Fibroblast of skin of back (primary cell): ENCODE data around the gene DNAJC7.
"Not testable (repeated sequence)": the region's sequence is repeated elsewhere in the genome, so short reads cannot be mapped to it uniquely, and the experiment has no call there.

Experiments
- DNase-seq: peaks from one replicate; pipeline ENCODE4 v3.0.0-alpha.2; 2013

Gene DNAJC7

DNA sequence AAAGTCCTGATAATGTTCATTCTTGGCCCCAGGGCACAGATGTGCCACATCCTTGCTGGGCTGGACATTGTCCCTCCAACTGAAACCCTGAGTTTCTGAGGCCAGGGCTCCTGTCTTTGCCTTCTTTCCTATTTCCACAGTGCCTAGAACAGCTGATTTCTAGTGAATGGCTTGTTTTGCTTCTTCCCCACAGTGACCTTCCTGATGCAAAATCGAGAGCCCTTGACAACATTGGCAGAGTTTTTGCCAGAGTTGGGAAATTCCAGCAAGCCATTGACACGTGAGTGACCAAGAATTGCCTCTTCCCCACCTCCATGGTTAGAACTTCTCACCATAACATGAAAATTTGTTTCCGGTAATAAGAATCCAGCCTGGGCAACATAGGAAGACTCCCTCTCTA, 72.3 kb downstream of the DNAJC7 start:
- no peak for DNase-seq

DNA sequence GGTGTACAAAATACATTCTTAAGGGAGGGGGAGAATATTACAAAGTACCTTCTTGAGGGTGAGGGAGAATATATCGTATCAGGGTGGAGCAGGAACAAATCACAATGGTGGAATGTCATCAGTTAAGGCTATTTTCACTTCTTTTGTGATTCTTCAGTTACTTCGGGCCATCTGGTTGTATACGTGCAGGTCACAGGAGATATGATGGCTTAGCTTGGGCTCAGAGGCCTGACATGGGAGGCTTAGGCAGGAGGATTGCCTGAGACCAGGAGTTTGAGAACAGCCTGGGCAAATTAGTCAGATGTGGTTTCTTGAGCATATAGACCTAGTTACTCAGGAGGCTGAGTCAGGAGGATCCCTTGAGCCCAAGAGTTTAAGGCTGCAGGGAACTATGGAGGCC, 73.7 kb downstream of the DNAJC7 start:
- no peak for DNase-seq

DNA sequence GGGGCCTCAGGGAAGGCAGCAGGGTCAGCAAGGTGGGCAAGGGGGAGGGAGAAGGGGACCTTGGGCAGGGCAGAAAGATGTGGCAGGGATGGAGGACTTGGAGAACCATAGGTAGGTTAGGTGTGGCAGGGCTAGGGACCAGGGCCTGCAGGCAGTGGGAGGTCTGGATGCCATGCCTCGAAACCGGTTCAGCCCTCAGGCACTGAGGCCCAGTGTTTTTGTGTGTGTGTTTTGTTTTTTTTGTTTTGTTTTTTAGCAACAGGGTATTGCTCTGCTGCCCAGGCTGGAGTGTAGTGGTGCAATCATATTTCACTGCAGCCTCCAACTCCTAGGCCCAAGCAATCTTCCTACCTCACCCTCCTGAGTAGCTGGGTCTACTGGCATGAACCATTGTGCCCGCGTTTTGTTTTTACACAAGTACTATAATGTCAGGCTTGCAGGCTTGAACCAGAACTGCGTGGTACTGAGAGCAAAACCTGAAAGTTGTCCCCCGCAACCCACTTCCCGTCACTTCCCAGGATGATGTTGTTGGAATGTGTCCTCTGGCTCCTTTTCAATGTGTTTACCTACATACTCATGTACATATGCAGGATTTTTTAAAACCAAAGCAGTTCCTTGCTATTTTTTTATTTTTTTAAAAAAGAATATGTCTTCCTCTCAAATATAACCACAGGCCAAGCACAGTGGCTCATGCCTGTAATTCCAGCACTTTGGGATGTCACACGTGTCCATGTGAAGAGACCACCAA, 74.4 kb downstream of the DNAJC7 start:
- DNase-seq: no peak

DNA sequence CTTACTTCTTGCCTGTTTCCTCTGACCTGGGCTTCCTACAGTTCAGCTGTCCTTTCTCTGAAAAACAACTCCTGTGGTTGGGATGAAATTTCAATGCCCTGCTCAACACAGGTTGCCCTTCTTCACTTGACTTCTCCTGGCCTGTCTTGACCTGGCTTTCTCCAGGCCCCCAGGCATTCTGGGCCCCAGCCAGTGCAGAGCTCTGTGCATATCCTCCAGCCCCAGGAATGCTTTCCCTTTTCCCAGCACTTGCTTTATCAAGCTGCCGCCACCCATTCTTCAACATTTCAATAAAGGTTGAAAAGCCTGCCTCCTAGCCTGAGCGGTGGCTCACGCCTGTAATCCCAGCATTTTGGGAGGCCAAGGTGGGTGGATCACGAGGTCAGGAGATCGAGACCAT, 76.1 kb downstream of the DNAJC7 start:
- DNase-seq: no peak

DNA sequence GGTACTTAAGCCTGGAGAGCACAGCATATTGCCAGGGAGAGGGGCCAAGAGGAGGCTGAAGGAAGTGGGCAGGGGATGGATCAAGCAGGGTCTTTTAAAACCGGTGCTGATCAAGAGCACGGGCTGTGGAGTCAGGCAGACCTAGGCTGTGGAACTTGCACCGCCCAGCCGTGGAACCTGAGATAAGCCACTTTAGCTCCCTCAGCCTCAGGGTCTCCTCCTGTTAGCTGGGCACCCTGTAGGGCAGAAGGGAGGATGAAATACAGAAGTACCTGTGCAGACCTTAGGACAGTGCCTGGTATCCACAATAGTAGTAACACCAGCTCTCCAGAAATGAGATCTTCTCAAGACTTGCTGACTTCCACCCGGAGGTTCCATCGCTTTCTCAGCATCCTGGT, 77.5 kb downstream of the DNAJC7 start:
- DNase-seq: no peak

DNA sequence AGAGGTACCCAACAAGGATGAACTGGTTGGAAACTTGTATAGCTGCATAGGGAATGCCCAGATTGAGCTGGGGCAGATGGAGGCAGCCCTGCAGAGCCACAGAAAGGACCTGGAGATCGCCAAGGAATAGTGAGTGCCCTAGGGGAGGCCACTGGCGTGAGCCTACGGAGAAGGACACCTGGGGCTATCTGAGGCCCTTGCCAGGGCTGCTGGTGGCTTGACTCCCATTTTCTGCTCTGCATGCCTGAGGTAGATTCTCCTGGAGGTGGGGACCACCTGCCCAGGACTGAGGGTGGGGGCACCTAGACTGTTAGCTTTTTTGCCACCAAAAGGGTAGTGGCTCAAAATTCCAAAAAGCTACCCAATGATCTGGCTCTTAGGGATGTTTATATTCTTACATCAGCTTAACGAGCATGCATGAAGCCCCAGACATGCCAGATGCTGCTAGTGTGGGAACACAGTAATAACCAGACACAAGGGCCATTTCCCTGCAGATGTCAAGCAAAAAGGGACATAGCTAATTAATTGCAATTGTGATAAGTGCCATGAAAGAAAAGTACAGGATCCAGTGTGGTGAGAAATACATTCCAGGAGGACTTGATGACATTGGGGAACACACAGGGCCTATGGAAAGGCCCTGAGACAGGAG, 78.1 kb downstream of the DNAJC7 start:
- no peak for DNase-seq

DNA sequence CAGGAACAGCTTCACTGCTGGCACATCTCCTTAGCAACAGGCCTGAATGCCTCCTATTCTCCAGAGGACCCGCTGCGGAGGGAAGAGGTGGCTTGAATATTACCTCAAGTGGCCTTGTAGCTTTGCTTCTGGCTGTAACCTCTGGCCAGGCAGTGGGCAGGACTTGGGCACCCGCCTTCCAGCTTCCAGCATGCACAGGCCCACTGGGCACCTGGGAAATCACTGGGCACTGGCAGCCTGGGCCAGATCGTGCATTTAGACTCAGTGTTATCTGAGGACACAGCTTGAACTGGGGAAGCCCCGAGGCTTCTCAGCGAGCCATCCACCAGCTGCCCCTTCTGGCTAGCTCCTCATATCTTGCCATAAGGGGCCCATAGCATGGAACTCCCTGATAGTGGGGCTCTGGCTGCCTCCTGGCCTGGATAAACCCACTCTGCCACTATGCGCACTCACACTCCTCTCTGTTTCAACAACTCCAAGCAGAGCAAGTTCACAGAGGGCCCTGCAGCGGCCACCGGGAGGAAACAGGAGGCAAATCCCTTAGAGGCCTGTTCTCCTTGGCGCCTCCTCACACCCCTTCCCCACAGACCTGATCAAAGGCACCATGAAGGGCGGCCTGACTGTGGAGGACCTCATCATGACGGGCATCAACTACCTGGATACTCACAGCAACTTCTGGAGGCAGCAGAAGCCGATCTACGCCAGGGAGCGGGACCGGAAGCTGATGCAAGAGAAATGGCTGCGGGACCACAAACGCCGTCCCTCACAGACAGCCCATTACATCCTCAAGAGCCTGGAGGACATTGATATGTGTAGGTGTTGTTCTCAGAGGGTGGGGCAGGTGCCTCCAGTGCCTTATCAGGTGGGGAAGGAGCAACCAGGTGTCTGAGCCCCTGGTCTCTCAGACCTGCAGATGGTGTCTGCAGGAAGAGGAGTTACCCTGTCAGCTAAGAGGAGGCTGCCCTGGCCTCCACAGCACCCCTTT, 79.0 kb downstream of the DNAJC7 start:
- DNase-seq: no peak

DNA sequence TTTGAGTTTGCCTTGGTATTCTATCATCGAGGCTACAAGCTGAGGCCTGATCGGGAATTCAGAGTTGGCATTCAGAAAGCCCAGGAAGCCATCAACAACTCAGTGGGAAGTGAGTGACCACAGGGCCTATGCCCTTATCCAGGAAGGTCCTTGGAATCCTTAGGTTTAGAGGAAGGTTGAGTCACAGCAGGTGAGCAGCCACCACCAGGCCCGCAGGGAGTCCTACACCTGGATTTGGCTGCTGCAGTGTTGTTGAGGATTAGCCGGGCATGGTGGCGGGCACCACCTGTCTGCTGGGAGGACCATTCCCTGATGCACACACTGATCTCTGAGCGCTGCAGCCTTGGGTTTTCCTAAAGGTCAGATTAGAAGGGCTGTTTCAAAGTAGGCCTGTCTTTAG, 81.6 kb downstream of the DNAJC7 start:
- DNase-seq: no peak

DNA sequence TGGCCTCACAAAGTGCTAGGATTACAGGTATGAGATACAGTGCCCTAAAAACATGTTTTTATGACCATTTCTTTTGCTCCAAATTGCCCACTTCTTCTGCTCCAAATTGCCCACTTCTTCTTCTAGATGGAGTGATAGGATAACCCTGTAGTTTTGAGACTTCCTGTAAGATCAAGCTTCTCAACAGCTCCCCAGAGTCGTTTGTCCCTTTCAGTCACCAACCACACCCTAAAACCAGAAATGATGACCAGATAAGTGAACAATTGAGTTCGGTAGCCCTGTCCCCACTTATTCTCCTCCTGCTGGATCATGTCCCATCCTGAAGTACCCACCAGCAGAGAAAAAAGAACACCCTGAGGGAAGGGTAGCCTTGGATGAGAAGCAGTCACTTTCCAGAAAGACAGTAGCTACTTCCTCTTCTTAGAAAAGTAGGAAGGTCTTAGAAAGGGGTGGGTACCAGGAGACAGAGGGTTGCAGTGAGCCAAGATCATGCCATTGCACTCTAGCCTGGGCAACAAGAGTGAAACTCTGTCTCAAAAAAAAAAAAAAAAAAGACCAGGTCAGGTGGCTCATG, 84.3 kb downstream of the DNAJC7 start:
- no peak for DNase-seq

DNA sequence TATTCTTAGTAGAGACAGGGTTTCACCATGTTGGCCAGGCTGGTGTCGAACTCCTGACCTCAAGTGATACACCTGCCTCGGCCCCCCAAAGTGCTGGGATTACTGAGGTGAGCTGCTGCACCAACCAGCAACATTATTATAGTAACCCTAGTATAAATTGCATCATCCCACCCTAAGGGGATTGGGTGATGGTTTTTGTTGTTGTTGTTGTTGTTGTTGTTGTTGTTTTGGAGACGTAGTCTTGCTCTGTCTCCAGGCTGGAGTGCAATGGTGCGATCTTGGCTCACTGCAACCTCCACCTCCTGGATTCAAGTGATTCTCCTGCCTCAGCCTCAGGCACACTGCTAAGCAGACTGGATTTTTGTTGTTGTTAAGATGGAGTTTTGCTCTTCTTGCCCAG, 85.5 kb downstream of the DNAJC7 start:
- not testable (repeated sequence) for DNase-seq

DNA sequence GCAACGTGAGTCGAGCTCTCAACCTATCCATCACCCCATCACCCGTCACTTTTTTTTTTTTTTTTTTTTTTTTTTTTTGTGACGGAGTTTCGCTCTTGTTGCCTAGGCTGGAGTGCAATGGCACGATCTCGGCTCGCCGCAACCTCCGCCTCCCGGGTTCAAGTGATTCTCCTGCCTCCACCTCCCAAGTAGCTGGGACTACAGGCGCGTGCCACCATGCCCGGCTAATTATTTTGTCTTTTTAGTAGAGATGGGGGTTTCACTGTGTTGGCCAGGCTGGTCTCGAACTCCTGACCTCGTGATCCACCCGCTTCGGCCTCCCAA, 86.4 kb downstream of the DNAJC7 start:
- DNase-seq: not testable (repeated sequence)

DNA sequence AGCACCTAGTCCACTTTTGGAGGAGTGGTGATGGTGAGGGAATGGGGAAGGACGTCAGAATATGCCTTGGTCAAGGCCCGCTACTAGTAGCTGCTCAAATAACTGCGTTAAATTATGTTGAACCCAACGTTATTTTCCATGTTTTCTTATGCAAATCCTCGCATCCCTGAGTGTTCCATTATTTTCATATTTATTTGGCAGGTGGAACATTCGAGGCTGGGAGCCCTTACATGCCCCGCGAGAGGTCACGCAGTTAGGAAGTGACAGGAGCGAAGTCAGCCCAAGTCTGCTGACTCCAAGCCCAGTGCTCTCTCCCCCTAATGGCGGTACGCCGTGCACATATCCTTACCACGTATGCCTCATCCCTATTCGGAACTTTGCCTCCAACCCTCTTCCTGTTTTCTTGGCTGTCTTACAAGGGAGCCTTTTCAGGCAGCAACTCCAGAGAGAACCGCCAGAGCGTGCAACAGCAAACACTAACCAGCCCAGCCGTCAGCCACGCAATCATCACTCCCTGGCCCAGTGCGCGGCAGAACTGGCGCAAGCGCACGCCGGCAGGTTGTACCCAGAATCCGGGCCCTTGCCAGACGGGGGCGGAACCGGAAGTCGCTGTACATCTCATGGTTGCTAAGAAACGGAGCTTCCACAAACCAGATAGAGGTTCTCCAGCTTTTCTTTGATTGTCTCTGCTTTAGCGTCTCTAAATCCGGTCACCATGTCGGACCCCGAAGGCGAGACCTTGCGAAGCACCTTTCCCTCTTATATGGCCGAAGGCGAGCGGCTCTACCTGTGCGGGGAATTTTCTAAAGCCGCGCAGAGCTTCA, 87.0 kb downstream of the DNAJC7 start, which contains the start of gene ODAD4:
ODAD4 (plus strand) TSS at position 609 of the 824 bp plus-strand sequence; CDS start at position 716, 107 bp downstream.
- peak; percentile 98 for DNase-seq

DNA sequence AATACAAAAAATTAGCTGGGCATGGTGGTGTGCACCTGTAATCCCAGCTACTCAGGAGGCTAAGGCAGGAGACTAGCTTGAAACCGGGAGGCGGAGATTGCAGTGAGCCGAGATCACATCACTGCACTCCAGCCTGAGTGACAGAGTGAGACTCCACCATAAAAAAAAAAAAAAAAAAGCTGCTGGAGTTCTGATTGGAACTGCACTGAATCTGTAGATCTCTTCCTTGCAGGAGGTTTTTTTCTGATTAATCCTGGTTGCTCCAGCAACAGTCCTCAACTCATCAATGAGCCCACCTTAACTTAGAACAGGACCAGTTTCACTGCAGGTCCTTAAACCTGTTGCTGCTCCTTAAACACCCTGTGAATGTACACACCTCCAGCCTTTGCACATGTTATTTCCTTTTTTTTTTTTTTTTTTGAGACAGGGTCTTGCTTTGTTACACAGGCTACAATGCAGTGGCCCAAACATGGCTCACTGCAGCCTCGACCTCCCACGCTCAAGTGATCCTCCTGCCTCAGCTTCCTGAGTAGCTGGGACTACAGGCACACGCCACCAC, 88.5 kb downstream of the DNAJC7 start:
- no peak for DNase-seq
